Cortex of kidney (tissue), 1 donor: ENCODE data around the gene MNS1.
"Not testable (repeated sequence)": the region's sequence is repeated elsewhere in the genome, so short reads cannot be mapped to it uniquely, and the experiment has no call there.

Experiments used
- DNase-seq: peaks from one replicate; lab custom pipeline; 2025; lab: John Stamatoyannopoulos, UW

Gene MNS1, protein sequence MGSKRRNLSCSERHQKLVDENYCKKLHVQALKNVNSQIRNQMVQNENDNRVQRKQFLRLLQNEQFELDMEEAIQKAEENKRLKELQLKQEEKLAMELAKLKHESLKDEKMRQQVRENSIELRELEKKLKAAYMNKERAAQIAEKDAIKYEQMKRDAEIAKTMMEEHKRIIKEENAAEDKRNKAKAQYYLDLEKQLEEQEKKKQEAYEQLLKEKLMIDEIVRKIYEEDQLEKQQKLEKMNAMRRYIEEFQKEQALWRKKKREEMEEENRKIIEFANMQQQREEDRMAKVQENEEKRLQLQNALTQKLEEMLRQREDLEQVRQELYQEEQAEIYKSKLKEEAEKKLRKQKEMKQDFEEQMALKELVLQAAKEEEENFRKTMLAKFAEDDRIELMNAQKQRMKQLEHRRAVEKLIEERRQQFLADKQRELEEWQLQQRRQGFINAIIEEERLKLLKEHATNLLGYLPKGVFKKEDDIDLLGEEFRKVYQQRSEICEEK

GRCh38 chr15:56464893-56465520, at the start of gene MNS1:
MNS1 (minus strand) TSS chr15:56465137; CDS start chr15:56464972, 165 bp downstream.
- DNase-seq: peak; percentile 9

- no peak for DNase-seq
These were observed 31.7 kb upstream of the MNS1 start for GRCh38 chr15:56496635-56497034.

DNA sequence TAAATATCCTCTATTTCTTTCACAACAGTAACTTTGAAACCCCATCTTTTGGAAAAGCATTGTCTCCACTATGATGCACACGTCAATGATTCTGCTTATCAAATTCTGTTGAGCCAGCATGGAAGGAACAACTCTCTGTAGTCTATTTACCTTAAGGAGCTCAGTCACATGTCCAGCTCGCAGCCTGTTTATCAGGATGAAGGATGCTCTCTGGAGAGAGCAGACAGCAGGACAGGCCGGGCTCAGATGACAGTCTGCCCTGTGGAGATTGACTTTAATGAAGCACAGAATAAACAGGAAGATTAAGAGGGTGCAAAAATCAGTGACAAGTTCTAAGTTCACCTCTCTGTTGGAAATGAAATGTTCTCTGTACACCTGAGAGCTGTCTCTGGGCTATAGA, 30.6 kb upstream of the MNS1 start:
- no peak for DNase-seq

GRCh38 chr15:56495053-56495452, 30.1 kb upstream of the MNS1 start:
- no peak for DNase-seq

- no peak for DNase-seq
These were observed 28.0 kb upstream of the MNS1 start for GRCh38 chr15:56492791-56493555.

DNA sequence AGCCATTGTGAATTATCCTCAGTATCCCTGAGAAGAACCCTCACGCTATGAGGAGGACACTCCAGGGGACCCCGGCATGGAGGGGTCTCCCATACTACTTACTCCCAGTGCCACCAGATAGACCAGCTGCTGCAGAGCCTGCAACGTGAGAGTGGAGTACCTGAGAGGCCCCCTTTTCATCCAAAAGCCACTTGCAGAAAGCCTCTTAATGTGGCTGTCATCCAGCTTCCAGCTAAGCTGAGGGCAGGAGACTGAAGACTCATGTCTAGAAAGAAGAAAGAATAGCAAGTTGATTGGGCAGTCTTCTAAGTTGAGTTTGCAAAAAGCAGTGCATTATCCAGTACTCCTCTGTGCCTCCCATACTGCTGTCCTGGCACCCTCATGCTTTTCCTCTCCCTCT, 27.3 kb upstream of the MNS1 start:
- no peak for DNase-seq

DNA sequence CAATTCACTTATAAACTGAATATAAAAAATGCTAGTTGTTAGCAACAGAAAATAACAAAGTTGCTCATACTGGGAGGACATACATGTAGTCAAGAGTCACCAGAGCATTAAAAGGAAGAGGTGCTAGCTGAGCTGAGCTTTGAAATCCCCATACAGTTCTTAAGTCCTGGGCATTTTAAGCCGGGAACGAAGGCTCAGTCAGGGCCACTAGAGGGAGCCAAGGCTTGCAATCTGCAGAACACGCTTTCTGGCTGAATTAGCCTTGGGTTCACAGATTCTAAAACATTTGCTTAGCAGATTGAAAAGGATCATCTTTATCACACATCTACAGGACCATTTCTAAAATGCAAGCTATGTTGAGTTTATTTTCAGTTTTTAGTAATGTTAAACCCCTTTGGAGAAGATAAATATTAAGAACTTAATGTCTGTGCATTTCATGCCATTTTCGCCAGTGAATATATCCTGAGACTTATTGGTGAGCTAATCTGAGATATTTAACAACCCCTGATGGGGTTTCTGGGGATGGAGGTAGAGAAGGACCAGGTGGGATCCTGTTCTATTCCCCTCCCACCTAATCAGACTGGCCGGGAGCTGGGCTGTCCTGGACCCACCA, 26.3 kb upstream of the MNS1 start:
- DNase-seq: no peak

DNA sequence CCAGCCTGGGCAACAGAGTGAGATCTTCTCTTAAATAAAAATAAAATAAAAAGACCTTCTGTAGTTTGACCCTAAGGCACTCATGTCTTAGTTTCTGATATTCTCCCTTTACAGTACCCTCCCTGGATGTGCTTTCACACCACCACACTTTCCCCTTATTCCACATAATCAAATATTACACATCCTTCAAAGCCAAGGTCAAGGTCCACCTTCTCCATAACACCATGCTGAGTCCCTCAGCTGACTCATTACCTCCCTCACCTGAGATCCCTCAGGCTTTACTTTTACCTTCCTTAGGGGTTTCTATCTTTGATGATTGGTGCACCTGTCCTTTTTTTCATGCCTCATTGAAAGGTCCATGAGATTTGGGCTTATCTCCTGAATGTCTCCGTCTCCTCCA, 25.5 kb upstream of the MNS1 start:
- no peak for DNase-seq

DNA sequence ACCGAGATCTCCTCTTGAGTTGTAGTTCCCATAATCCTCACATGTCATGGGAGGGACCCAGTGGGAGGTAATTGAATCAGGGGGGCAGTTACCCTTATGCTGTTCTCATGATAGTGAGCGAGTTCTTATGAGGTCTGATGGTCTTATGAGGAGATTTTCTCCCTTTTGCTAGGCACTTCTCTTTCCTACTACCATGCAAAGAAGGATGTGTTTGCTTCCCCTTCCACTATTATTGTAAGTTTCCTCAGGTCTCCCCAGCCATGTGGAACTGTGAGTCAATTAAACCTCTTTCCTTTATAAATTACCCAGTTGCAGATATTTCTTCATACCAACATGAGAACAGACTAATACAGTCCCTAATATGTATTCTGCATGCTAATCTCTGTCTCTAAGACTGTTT, 21.3 kb upstream of the MNS1 start:
- DNase-seq: not testable (repeated sequence)

- DNase-seq: not testable (repeated sequence)
These were observed 20.5 kb upstream of the MNS1 start for GRCh38 chr15:56485426-56485825.

- no peak for DNase-seq
These were observed 19.4 kb upstream of the MNS1 start for GRCh38 chr15:56484287-56484686.

DNA sequence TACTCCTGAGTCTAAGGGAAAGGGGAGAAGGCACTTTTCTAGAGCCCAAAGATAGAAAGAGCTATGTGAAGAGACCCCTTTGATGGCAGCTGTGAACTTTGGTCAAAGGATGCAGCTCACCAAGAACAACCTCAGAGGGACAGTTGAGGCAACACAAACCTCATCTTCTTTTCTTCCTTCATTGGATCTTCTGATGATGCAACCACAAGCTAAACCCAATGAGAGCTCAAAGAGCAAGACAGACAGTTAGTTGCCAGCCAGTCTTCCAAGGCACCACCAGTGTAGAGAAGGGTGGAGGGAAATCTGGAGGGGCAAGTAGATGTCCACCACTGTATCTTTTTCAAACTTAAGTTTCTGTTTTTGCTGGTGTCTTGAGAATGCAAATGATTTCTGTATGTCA, 10.4 kb upstream of the MNS1 start:
- no peak for DNase-seq

- no peak for DNase-seq
These were observed 8.1 kb upstream of the MNS1 start for GRCh38 chr15:56473017-56473416.

- DNase-seq: no peak
These were observed 7.3 kb upstream of the MNS1 start for GRCh38 chr15:56472278-56472677.

- no peak for DNase-seq
These were observed 6.6 kb upstream of the MNS1 start for GRCh38 chr15:56471440-56472069.

- no peak for DNase-seq
These were observed 4.5 kb upstream of the MNS1 start for GRCh38 chr15:56469483-56469882.

GRCh38 chr15:56468401-56468800, 3.5 kb upstream of the MNS1 start:
- DNase-seq: no peak

- no peak for DNase-seq
These were observed 2.7 kb upstream of the MNS1 start for GRCh38 chr15:56467616-56468015.

- DNase-seq: no peak
These were observed 4.0 kb downstream of the MNS1 start for GRCh38 chr15:56460947-56461346.

- no peak for DNase-seq
These were observed 4.9 kb downstream of the MNS1 start for GRCh38 chr15:56460071-56460470.

DNA sequence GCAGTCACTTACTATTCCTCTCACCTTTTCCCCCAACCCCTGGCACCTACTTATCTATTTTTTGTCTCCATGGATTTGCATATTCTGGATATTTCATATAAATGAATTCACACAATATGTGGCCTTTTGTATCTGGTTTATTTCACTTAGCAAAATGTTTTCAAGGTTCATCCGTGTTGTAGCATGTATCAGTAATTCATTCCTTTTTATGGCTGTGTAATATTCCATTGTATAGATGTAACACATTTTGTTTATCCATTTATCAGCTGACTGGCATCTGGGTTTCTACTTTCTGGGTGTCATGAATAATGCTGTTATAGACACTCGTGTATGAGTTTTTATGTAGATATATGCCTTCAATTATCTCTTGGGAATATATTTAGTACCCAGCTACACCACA, 5.8 kb downstream of the MNS1 start:
- DNase-seq: no peak

DNA sequence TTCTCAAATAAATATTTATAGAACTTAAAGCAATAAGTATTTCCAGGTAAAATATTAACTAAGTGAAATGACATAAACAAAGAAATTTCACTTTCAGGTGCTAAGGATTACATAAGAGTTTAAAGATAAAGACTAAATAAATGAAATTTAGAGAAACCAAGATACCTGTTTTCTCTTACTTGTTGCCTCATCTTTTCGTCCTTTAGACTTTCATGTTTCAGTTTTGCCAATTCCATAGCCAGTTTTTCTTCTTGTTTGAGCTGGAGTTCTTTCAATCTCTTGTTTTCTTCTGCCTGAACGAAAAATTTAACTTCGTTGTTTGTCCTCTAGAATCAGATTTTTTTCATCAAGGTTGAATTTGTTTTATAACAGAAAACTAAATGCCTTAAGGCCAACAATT, 8.7 kb downstream of the MNS1 start:
- DNase-seq: no peak
